WTC11 (cell line): Measurements from ENCODE around the gene TMEM134.

ENCODE experiments used
- CBFB ChIP-seq: sonication (generic); formaldehyde crosslinking; IDR thresholded peaks from 2 replicates; pipeline ENCODE4 v1.8.1; 2022; ENCODE audit warnings: mild to moderate bottlenecking, low read depth, missing genetic modification reagents
- MYBL2 ChIP-seq: sonication (generic); formaldehyde crosslinking; IDR thresholded peaks from 2 replicates; pipeline ENCODE4 v1.8.1; 2023; ENCODE audit warnings: mild to moderate bottlenecking, moderate library complexity, missing genetic modification reagents
- TF ChIP-seq, protein P1 (sequence below): sonication (generic); formaldehyde crosslinking; conservative IDR thresholded peaks from 2 replicates; pipeline ENCODE4 v1.8.1; 2022; ENCODE audit warnings: mild to moderate bottlenecking, missing genetic modification reagents
- TF ChIP-seq, protein P2 (sequence below): fragments of 200-600 bp; IDR thresholded peaks from 2 replicates; pipeline ENCODE4 v1.8.0; 2022; ENCODE audit warnings: antibody characterized with exemption
- TF ChIP-seq, protein P3 (sequence below): sonication (generic); formaldehyde crosslinking; IDR thresholded peaks from 2 replicates; pipeline ENCODE4 v1.8.0; 2022; ENCODE audit warnings: mild to moderate bottlenecking, missing genetic modification reagents

DNA sequence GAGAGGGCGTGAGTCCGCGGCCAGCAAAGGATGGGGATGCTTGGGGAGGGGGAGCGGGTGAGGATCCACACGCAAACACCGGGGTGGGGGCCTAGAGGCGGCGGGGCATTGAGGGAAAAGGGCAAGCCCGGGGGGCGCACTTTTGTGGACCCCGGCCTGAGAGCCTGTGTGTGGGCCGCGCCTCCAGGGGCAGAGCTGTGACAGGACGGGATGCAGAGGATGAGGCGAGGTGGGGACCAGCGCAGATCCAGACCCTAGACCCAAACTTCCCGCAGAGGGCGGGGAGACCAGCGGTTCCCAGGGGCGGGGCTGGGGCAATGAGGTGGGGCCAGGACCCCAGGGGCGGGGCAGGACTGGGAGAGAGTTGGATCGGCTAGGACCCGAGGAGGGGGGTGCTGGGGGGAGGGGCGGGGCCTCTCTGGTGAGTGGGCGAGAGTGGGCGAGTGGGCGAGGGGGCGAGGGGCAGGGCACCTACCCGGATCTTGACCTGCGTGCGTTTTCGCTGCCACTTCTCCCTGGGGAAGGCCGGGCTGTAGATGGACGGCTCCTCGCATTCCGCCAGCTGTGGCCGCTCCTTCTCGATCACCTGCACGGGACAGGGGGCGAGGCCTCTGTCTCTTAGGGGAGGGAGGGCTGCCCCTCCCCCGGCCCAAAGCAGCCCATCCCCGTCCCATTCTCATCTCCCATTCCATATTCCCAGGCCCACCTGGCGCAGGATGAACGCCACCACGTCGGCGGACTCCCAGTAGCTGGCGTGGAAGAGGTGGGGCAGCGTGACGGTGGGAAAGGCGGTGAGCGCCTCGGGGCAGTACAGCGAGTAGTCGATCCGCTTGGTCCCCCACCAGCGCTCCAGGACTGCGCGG is 25.6 kb upstream of the TMEM134 start:
- no peak for TF ChIP-seq MYBL2 (CRISPR knock-in tag)
- TF ChIP-seq, protein P1, sequence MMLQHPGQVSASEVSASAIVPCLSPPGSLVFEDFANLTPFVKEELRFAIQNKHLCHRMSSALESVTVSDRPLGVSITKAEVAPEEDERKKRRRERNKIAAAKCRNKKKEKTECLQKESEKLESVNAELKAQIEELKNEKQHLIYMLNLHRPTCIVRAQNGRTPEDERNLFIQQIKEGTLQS (CRISPR knock-in tag), result no peak
- TF ChIP-seq, protein P2, sequence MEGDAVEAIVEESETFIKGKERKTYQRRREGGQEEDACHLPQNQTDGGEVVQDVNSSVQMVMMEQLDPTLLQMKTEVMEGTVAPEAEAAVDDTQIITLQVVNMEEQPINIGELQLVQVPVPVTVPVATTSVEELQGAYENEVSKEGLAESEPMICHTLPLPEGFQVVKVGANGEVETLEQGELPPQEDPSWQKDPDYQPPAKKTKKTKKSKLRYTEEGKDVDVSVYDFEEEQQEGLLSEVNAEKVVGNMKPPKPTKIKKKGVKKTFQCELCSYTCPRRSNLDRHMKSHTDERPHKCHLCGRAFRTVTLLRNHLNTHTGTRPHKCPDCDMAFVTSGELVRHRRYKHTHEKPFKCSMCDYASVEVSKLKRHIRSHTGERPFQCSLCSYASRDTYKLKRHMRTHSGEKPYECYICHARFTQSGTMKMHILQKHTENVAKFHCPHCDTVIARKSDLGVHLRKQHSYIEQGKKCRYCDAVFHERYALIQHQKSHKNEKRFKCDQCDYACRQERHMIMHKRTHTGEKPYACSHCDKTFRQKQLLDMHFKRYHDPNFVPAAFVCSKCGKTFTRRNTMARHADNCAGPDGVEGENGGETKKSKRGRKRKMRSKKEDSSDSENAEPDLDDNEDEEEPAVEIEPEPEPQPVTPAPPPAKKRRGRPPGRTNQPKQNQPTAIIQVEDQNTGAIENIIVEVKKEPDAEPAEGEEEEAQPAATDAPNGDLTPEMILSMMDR, result no peak
- TF ChIP-seq, protein P3, sequence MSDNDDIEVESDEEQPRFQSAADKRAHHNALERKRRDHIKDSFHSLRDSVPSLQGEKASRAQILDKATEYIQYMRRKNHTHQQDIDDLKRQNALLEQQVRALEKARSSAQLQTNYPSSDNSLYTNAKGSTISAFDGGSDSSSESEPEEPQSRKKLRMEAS (CRISPR knock-in tag), result no peak
- no peak for TF ChIP-seq CBFB
